ENCODE data around the gene HTR4.

DNA sequence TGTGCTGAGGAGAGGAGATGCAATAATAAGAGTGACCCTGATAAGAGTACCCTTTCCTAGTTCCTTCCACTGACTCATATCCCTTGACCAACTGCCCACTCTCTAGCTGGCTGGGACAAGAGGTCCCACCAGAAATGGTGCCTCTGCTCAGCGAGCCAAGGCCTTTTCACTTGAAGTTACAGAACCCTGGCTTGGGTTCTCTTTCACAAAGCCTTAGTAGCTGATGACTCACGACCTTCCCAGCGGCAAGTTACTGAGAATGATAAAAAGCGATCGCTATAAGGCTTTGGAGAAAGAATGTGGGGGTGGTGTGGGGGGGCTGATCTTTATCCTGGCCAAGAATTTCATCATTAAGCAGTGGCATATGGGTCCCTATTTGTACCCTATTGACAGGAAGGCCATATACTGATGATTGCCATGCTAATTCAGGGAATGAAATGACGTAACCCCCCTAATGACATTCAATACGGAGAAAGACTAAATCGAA lies 180.3 kb downstream of the HTR4 start:
- TF ChIP-seq, protein P1, sequence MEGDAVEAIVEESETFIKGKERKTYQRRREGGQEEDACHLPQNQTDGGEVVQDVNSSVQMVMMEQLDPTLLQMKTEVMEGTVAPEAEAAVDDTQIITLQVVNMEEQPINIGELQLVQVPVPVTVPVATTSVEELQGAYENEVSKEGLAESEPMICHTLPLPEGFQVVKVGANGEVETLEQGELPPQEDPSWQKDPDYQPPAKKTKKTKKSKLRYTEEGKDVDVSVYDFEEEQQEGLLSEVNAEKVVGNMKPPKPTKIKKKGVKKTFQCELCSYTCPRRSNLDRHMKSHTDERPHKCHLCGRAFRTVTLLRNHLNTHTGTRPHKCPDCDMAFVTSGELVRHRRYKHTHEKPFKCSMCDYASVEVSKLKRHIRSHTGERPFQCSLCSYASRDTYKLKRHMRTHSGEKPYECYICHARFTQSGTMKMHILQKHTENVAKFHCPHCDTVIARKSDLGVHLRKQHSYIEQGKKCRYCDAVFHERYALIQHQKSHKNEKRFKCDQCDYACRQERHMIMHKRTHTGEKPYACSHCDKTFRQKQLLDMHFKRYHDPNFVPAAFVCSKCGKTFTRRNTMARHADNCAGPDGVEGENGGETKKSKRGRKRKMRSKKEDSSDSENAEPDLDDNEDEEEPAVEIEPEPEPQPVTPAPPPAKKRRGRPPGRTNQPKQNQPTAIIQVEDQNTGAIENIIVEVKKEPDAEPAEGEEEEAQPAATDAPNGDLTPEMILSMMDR (IDR thresholded peaks at IDR 0.05), result no peak
- no peak for TF ChIP-seq JUN (IDR thresholded peaks at IDR 0.05)
- TF ChIP-seq, protein P2, sequence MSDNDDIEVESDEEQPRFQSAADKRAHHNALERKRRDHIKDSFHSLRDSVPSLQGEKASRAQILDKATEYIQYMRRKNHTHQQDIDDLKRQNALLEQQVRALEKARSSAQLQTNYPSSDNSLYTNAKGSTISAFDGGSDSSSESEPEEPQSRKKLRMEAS (IDR thresholded peaks at IDR 0.05), result no peak
- TF ChIP-seq, protein P3, sequence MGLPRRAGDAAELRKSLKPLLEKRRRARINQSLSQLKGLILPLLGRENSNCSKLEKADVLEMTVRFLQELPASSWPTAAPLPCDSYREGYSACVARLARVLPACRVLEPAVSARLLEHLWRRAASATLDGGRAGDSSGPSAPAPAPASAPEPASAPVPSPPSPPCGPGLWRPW (IDR thresholded peaks at IDR 0.05), result no peak
